T-helper 2 cell (primary cell): ENCODE results near the gene GOPC.
"Not testable (repeated sequence)": the region's sequence is repeated elsewhere in the genome, so short reads cannot be mapped to it uniquely, and the experiment has no call there.

Experiments used
- DNase-seq, 5 experiments: peaks; one replicate each; pipeline versions ENCODE4 v3.0.0 to v3.0.0-alpha.2; 2012 to 2022

Gene GOPC

DNA sequence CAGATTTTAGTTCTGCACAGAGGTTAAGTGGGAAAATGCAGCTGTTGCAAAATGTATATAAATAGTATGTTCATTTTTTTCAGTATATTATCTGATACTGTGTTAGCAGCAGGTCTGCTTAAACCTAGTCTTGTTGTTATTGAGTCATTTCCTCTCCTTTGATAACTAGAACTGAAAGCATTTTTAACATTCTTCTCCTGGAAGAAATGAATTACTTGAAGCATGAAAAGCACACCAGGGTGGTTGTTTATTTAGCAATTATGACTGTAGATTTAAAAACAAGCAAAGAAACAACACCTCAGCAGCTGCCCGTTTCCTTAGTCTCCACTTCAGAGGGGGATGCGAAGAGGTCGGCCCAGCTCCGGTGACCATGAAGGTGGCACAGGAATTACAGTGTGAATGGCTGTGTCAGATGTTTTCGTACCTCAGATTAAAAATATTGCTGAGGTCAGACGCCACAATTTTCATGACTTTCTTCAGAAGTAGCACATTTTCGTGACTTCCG, 53.5 kb downstream of the GOPC start:
- DNase-seq = peak in 2 of 5 experiments; percentile 48 to 75

DNA sequence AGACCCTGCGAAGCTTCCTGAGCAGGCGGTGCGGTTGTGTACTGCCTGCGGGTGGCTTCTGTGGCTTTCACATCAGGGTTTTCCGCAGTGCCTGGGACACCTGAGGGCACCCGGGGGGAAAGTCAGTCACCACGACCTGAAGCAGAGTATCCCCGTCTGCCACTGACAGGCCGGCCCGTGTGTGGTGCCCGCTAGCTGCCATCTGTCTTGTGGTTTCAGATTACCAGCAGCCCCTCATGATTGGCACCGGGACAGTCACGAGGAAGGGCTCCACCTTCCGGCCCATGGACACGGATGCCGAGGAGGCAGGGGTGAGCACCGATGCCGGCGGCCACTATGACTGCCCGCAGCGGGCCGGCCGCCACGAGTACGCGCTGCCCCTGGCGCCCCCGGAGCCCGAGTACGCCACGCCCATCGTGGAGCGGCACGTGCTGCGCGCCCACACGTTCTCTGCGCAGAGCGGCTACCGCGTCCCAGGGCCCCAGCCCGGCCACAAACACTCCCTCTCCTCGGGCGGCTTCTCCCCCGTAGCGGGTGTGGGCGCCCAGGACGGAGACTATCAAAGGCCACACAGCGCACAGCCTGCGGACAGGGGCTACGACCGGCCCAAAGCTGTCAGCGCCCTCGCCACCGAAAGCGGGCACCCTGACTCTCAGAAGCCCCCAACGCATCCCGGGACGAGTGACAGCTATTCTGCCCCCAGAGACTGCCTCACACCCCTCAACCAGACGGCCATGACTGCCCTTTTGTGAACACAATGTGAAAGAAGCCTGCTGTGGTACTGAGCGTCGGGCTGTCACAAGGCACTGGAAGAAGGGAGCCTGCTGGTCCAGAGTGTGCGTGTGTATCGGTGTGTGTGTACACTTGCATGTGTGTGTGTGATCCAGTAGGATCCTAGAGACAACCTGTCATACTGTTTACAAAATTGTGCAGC, 54.4 kb downstream of the GOPC start:
- peak; percentile 5 to 68 (median 26) for DNase-seq

DNA sequence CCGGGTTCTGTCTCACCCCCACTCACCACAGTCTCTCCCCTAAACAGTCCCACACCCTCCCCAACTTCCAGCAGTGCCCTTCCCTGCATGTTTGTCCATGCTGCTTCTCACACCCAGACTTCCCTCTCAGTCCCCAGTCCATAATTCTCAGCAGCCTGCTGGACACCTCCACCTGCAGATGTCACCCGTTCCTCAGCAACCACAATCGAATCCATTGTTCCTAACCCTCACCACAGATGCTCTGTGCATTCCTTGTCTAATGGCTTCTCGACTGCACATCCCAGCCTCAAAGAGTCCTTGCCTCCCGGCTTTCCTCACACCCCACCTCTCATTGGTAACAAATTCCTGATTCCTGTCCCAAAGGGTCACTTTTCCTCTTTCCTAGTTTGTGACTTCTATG, 55.6 kb downstream of the GOPC start:
- DNase-seq = no peak

DNA sequence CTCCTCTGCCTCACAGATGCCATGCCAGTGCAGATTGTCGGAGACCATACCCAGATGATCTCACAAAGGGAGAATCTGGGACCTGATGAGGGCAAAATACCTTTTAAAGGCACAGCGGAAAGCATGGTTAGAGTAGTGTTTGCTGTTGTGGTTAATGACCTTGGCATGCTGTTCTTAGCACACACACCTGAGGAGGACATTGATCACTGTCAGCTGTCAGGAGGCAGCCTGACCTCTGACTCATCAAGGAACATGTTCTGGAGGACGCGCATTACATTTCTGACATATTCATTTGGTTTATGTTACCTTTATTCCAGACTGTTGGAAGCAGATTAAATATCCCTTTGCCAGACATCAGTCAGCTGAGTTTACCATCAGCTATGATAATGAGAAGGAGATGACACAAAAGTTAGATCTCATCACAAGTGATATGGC, 57.1 kb downstream of the GOPC start:
- no peak for DNase-seq

DNA sequence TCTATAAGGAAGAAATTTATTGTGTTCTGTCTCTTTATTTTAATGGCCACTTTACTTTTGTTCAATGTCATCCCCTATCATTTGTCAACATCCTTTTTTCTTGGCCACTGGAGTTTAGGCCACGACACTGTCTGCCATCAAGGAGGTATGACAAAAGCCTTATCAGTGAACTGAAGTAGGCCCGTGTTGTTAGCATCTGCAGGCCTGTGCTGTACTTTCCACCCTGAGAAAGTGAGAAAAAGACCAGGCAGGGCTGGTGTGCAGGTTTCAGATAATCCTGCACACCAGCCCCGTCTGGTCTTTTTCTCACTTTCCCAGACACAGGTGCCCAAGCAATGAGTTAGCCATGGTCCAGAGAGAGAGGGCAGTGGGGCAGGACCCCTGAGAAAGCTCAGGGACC, 57.6 kb downstream of the GOPC start:
- DNase-seq = no peak

DNA sequence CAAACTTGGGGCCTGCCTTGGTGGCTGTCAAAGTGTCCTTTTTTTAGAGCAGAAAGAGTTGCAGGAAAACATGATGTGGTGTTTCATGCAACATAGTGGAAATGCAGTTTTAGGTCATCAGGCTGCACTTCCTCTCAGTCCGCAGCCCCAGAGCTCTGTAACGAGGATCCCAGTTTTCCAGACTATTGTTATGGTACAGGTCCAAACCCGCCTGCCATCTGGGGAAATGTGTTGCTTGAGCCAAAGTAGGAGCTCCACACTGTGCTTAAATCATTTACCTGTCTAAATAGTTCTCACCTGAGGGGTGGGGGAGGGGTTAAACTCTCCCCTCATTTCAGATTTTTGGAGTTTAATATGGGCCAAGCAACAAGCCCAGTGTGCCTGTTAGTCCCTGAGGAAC, 59.8 kb downstream of the GOPC start:
- DNase-seq = no peak

DNA sequence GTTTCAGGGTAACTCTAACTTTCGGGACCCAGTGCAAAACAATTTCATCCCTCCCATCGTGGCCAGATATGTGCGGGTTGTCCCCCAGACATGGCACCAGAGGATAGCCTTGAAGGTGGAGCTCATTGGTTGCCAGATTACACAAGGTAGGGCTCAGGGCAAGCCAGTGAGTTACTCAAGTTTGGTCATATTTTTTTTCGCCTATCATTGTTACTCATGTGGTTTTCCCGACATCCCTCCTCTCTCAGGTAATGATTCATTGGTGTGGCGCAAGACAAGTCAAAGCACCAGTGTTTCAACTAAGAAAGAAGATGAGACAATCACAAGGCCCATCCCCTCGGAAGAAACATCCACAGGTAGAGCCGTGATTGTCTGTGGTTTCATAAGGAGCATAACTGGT, 61.6 kb downstream of the GOPC start:
- no peak for DNase-seq

DNA sequence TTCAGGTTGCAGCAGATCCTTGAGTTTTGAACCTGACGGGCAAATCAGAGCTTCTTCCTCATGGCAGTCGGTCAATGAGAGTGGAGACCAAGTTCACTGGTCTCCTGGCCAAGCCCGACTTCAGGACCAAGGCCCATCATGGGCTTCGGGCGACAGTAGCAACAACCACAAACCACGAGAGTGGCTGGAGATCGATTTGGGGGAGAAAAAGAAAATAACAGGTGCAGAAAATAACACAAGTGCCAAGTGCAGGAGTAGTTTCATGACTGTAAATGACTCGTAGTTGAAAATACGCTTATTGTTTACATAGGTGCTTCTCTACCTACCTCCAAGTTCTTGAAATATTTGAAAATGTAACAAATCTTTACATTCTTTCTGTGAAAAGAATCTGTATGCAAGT, 63.7 kb downstream of the GOPC start:
- DNase-seq = no peak

DNA sequence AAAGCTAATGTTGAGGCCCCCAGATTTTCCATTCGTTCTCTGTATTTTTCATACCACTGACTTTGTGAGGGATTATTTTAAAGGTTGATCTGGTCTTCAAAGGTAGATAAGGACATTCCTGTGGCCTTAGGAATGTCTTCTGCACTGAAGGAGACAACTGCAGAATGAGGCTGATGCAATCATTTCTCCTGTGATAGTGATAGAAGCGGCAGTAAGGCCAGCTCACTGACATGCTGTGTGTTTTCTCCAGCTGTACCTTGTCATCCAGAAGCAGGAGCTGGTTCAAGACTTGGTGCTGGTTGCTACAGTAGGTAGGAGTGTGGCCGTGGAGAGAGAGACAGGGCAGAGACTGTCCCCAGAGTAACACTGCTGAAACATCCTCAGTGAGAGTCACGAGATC, 66.0 kb downstream of the GOPC start:
- no peak for DNase-seq

DNA sequence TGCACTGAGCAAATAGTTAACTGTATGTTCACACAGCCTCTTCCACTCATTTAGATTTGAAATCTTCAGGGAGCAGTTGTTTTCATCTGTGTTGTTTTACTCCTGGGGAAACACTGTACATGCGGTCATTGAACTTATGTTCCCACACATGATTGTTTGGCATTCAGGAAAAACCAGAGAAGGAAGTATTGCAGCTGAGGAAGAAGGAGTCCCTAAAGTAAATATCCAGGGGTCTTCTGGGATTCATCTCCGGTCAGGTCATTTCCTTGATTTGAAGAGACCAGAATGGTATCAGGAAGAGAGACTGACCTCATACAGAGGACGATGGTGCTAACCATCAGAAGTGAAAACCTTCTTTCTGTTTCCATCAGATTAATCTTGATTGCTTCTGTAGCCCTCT, 67.3 kb downstream of the GOPC start:
- no peak for DNase-seq

DNA sequence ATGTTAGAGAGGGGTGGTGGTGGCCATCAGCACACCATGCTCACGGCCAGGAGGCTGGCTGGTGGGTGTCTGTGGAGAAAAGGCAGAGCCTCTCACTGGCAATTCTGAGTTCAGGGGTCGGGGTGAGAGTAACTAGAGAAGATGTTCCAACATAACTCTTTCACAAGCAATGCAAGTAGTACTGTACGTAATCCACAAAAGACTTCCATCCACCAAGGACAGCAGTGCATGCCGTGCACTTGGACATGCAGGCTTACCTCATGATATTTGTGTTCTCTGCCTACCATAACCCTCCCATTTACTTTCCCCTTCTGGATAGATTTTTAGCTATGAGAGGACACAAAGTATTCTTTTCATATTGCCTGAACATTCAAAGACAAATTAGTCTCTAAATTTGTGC, 68.5 kb downstream of the GOPC start:
- DNase-seq = no peak

DNA sequence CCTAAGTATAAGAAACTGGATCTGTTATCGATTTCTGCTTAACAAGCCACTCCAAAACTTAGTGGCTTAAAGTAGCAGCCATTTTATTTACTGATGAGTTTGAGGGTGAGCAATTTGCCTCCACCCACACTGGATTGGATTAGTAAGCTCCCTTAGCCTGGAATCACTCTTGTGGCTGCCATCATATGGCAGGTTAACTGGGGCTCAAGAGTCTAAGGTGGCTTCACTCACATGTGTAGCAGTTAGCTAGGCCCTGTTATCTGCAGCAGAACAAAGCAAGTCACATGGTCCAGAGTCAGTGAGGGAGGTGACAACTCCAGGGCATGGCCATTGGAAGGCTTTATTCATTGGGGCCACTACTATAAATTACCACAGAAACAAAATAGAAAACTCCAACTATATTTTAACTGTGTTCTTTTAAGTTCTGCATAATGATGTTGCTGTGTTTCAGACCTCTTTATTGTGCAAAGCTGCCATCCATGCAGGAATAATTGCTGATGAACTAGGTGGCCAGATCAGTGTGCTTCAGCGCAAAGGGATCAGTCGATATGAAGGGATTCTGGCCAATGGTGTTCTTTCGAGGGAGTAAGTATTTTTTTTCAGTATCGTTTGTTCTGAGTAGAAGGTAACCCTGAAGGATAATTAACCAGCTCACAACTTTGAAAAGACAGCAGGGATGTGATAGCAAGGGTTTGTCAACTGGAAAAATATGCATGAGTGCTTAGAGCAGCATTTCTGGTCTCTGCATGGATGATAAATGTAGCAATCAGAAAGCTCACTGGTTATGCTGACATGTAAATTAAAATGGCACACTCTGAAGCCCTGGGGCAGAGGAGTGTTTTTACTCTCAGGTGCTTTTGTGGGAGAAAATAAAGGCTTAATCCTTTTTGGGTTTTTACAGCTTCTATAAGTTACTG, 70.2 kb downstream of the GOPC start:
- DNase-seq = no peak

DNA sequence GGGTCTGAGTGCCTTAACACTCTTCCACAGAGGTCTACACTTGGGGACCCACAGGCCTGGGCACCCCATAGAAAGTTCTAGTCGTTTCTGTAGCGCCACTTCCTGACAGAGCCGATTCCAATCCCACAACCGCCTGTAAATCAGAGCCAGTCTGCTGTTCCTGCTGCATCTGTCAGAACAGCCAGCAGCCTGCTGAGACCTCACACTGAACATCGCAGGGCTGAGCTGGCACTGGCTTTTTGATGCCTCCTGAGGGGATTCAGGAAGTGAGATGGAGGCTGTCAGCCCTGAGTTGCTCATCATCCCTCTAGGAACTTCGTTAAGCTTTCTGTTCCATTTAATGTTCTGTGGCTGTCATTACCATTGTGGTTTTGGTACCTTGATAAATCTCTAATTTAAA, 71.0 kb downstream of the GOPC start:
- DNase-seq = no peak

DNA sequence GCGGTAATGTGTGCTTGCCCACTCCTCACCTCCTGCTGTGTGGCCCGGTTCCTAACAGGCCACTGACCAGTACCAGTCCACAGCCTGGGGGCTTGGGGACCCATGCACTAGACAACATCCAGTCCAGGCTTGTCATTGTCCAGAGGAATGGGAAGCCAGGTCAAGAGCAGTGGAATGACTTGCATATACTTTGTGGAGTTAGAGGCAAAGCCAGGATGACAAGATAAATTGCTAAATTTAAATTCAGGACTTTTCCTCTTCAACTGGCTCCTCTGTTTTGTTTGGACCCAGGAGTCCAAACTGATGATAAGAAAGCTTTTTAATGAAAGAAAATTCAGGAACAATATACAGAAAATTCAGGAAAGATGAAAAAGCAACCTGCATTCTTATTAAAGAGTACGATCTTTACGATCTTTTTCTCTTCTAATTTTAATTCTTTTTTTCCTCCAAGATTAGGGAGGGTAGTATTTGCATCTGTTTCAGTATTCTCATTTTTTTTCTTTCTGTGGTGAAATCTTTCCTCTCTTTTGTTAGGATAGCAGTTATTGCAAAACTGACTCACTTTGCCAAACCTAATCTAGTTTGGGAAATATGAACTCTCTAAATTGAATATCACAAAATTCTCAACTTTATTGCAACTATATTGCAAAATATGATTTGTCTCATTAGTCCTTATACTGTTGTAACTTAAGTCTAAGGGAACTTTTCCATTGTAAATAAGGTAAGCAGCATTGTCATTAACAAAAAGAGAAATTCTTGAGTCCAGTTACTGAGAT, 71.7 kb downstream of the GOPC start:
- no peak for DNase-seq

DNA sequence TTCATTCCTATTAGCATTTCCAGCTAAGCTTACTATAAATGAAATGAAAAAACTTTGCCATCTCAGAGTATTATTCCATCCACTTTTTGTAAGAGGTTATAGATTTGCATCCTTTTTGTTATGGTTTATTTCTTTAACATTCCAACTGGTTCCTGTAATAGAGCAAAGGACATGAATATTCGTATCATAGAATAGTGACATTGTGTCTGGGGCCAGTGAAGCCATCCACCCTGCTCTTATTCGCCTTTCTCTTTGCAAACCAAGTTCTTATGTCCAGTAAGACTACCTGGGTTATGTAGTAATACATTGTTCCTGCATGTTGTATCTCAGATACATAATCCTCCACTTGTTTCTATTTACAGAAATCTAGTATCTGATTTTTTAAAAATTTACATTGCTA, 76.7 kb downstream of the GOPC start:
- DNase-seq = no peak

DNA sequence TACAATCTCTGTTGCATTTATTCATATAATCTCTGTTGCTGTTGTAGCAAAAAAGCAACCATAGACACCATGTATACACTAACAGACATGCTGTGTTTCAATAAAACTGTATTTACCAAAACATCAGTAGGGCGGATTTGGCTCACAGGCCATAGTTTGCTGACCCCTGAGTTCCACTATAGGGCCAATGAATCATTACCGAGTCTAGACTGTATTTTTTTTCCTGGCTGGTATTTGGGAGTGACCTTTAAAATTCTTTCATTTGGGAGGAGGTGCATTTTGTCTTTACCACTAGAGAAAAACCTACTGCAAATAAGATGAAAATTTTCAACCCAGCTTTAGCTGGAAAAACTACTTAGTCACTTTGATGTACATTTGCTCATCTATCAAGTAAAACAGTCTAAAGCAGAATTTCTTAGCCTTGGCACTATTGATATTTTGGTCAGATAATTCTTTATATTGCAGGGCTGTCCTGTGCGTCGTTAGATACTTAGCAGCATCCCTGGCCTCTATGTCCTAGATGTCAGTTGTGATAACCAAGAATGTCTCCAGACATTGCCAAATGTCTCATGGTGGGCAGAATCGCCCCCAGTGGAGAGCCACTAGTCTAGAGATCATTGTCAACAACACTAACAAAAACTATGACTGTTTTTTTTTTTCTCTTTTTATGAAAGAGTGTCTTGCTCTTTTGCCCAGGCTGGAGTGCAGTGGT, 80.4 kb downstream of the GOPC start:
- DNase-seq = no peak

DNA sequence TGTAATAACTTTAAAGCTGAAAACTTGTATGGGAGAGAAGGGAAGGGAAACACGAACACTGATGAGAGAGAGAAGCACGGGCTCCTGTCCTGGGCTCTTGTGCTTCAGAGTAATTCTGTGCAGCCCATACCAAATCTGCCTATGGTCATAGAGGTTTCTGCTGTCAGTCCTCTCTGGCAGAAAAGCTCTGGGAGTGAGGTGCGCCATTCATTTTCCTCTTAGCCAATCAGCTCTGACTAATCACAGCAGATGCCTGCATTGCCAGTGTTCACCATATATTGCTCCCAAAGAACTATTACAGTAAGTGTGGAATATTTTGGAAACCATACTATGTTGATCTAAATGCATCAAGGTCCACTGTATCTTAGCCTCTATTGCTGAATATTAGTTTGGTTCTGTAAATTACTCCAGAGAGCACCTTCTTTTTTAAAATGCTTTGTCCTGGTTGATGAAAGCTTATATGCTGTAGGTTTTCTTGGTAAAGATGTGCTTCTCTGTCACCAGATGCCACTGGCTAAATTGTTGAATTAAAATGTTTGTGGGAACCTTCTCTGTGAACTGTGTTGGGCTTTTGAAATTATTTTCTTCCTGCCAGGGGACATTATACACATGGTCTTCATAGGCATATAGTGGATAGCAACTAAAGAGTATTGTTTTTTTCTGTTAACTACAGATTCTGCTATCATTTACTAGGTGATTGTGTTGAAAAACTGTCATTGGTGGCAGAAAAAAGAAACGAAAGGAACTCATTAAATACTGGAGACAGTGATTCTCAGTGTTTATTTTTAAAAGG, 81.5 kb downstream of the GOPC start:
- DNase-seq = no peak

DNA sequence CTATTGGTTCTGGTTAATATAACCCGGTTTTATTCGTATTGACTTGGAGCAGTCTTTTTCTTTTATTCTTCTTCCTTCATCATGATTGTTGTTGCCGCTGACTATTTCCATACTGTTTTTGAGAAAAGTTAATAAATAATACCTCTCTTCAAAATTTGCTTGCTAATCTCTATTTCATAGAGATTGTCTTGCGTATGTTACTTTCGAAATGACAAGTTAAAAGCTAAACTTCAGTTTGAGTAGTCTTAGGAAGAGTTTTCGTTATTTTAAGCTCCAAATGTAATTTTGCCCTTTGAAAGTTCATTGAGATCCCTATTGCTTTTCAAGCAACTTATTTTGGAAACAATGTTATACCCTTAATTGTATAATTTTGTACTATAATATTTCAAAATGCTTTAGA, 83.4 kb downstream of the GOPC start:
- no peak for DNase-seq

DNA sequence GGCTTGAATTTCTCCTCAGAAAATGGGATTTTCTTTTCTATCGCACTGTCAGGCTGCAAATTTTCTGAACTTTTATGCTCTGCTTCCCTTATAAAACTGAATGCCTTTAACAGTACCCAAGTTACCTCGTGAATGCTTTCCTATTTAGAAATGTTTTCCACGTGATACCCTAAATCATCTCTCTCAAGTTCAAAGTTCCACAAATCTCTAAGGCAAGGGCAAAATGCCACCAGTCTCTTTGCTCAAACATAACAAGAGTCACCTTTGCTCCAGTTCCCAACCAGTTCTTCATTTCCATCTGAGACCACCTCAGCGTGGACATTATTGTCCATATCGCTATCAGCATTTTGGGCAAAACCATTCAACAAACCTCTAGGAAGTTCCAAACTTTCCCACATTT, 84.3 kb downstream of the GOPC start:
- DNase-seq = not testable (repeated sequence)

DNA sequence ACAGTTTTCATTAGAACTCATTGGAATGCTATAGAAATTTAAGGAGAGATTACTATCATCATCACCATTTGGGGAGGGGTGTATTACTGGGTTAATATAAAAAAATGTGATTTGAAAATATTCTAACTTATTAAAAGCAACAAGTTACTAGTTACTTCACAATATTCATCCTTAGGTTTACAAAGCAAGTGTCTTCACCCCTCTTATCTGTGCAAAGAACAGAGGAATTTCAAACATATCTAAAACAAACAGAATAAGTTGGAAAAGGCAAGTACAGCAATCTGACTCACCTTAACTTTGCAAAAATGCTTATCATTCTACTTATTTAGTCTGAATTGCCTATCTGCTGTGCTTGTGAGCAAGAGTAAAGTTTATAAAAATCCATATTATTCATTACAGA, 87.0 kb downstream of the GOPC start:
- no peak for DNase-seq

DNA sequence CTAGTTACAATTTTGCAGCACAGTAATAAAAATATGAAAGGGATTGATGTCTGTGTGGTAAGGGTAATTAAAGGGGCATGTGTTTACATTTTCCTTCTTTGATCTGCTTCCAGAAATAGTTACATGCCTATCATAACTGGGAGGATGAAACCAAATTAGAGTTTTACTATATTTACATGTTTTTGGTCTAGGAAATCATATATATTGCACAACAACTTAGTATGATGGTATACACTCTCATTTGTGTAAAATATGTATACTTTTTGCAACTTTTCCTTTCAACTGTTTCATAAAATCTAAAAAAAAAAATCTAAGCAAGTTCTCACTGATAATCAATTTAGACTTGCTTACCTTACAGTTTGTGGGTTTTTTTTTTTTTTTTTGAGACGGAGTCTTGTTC, 87.7 kb downstream of the GOPC start:
- DNase-seq = no peak
